GM23248 (cell line): ENCODE measurements around the gene GPR173.

Experiments
- EZH2 ChIP-seq: fragments of 200-600 bp; sonication (generic); IDR thresholded peaks from 2 replicates; pipeline ENCODE4 v1.6.1; 2018; ENCODE audit warnings: antibody characterized with exemption, mild to moderate bottlenecking; ENCODE audit not compliant: insufficient read depth, poor library complexity, severe bottlenecking
- EZH2phosphoT487 ChIP-seq: fragments of 200-600 bp; sonication (generic); IDR thresholded peaks from 2 replicates; pipeline ENCODE4 v1.6.1; 2018; ENCODE audit warnings: antibody characterized with exemption, moderate library complexity, mild to moderate bottlenecking, low read depth; ENCODE audit not compliant: insufficient read depth

GRCh38 chrX:53001958-53002357 is 46.6 kb upstream of the GPR173 start:
- TF ChIP-seq EZH2 (no peak), EZH2phosphoT487 (no peak)
